GM10266 (cell line): ENCODE results near the gene RAB43.

Source experiments
- DNase-seq: peaks from one replicate; pipeline ENCODE4 v3.0.0; 2012; ENCODE audit errors: extremely low spot score
- CTCF ChIP-seq: IDR thresholded peaks from 2 replicates; pipeline ENCODE4 v1.5.1; 2012; ENCODE audit warnings: mild to moderate bottlenecking, low read depth; ENCODE audit not compliant: control insufficient read depth, insufficient read depth; ENCODE audit errors: missing control alignments

The RAB43 gene

GRCh38 chr3:129085818-129086217 lies 35.8 kb downstream of the RAB43 start:
- no peak for TF ChIP-seq CTCF
- no peak for DNase-seq

GRCh38 chr3:129085165-129085715 lies 36.4 kb downstream of the RAB43 start:
- TF ChIP-seq CTCF, result no peak
- DNase-seq, result no peak

GRCh38 chr3:129084501-129084900 lies 37.1 kb downstream of the RAB43 start:
- DNase-seq, result no peak
- TF ChIP-seq CTCF, result no peak

- TF ChIP-seq CTCF, result no peak
- no peak for DNase-seq
Observed at GRCh38 chr3:129082026-129082425, 39.6 kb downstream of the RAB43 start.

GRCh38 chr3:129081503-129081902 lies 40.1 kb downstream of the RAB43 start:
- DNase-seq, result no peak
- no peak for TF ChIP-seq CTCF

- TF ChIP-seq CTCF, result no peak
- no peak for DNase-seq
Observed at GRCh38 chr3:129078510-129078909, 43.1 kb downstream of the RAB43 start.

GRCh38 chr3:129077222-129077621 lies 44.4 kb downstream of the RAB43 start:
- no peak for TF ChIP-seq CTCF

More at GRCh38 chr3:129077222-129077621, 44.4 kb downstream of the RAB43 start:
- DNase-seq, result no peak
